GM23248 (cell line): ENCODE measurements around the gene PRR12. TPM values are rescaled to one million over a fixed set of nuclear protein-coding genes. Genes with fewer than 3 reads are reported as not detected.
"Not testable (repeated sequence)": the region's sequence is repeated elsewhere in the genome, so short reads cannot be mapped to it uniquely, and the experiment has no call there.

Experiments
- DNase-seq: peaks from one replicate; pipeline ENCODE4 v3.0.0-alpha.2; 2015
- H2AFZ ChIP-seq: fragments of 200-600 bp; sonication (generic); 2 replicates; pipeline ENCODE4 v1.6.1; 2016; ENCODE audit warnings: antibody characterized with exemption
- H3F3A ChIP-seq: fragments of 200-600 bp; sonication (generic); 2 replicates; pipeline ENCODE4 v1.6.1; 2016; ENCODE audit warnings: mild to moderate bottlenecking, antibody characterized with exemption, mixed run types; ENCODE audit not compliant: insufficient read depth
- H3K27ac ChIP-seq: fragments of 200-600 bp; sonication (generic); 2 replicates; pipeline ENCODE4 v1.5.1; 2016; ENCODE audit warnings: mild to moderate bottlenecking
- H3K27me3 ChIP-seq: fragments of 200-600 bp; sonication (generic); replicated peaks from 2 replicates; pipeline ENCODE4 v1.6.1; 2016; ENCODE audit warnings: mild to moderate bottlenecking; ENCODE audit not compliant: insufficient read depth
- H3K36me3 ChIP-seq: fragments of 200-600 bp; sonication (generic); 2 replicates; pipeline ENCODE4 v1.6.1; 2016; ENCODE audit warnings: low read depth, mild to moderate bottlenecking
- H3K4me1 ChIP-seq: fragments of 200-600 bp; sonication (generic); 2 replicates; pipeline ENCODE4 v1.6.1; 2016; ENCODE audit warnings: mild to moderate bottlenecking; ENCODE audit not compliant: insufficient read depth
- H3K4me2 ChIP-seq: fragments of 200-600 bp; sonication (generic); one replicate; pipeline ENCODE4 v1.6.1; 2016; ENCODE audit warnings: mild to moderate bottlenecking; ENCODE audit not compliant: unreplicated experiment
- H3K4me3 ChIP-seq: fragments of 200-600 bp; sonication (generic); 2 replicates; pipeline ENCODE4 v1.5.1; 2016; ENCODE audit warnings: mild to moderate bottlenecking
- H3K79me2 ChIP-seq: fragments of 200-600 bp; sonication (generic); 2 replicates; pipeline ENCODE4 v1.6.1; 2016; ENCODE audit warnings: mild to moderate bottlenecking; ENCODE audit not compliant: insufficient read depth
- H3K9ac ChIP-seq: fragments of 200-600 bp; sonication (generic); 2 replicates; pipeline ENCODE4 v1.6.1; 2016; ENCODE audit warnings: mild to moderate bottlenecking
- H3K9me2 ChIP-seq: fragments of 200-600 bp; sonication (generic); 2 replicates; pipeline ENCODE4 v1.6.1; 2016; ENCODE audit warnings: mixed run types, mild to moderate bottlenecking, moderate library complexity; ENCODE audit not compliant: insufficient read depth
- H3K9me3 ChIP-seq: fragments of 200-600 bp; sonication (generic); one replicate; pipeline ENCODE4 v1.6.1; 2017; ENCODE audit warnings: low read depth
- H4K20me1 ChIP-seq: fragments of 200-600 bp; sonication (generic); 2 replicates; pipeline ENCODE4 v1.6.0; 2016; ENCODE audit not compliant: insufficient read depth
- EZH2 ChIP-seq: fragments of 200-600 bp; sonication (generic); IDR thresholded peaks from 2 replicates; pipeline ENCODE4 v1.6.1; 2018; ENCODE audit warnings: antibody characterized with exemption, mild to moderate bottlenecking; ENCODE audit not compliant: insufficient read depth, poor library complexity, severe bottlenecking
- EZH2phosphoT487 ChIP-seq: fragments of 200-600 bp; sonication (generic); IDR thresholded peaks from 2 replicates; pipeline ENCODE4 v1.6.1; 2018; ENCODE audit warnings: antibody characterized with exemption, moderate library complexity, mild to moderate bottlenecking, low read depth; ENCODE audit not compliant: insufficient read depth
- WGBS, 2 experiments: methylation state at CpG; one replicate each; pipeline ENCODE4 v1.1.6; 2015 to 2017; ENCODE audit warnings: low lambda C conversion rate in 2 of 2, low coverage in 1 of 2; ENCODE audit errors: missing lambda C conversion rate in 2 of 2; 5-methylcytosine and 5-hydroxymethylcytosine counted together
- in situ Hi-C: fragments of 300-500 bp; cut with MboI; formaldehyde crosslinking; loops from 2 replicates; pipeline ENCODE4 v1.15.0; 2020
- polyA plus RNA-seq: library from polyadenylated mRNA; unstranded; fragments of >200 nt; fragmentation: Nextera tagmentation; extraction: Ambion mirVana; gene quantifications from 2 replicates; pipeline ENCODE4 v1.2.1, GENCODE V29; 2016
- total RNA-seq: library from RNA; depleted of rRNA; stranded (reverse); fragments of >200 nt; shearing (Covaris generic); gene quantifications from 2 replicates; pipeline ENCODE4 v1.2.3, GENCODE V29; 2014

Gene PRR12
- total and polyA plus RNA-seq, 2 experiments from 2014 or later: 0.86 to 2.9 TPM

DNA sequence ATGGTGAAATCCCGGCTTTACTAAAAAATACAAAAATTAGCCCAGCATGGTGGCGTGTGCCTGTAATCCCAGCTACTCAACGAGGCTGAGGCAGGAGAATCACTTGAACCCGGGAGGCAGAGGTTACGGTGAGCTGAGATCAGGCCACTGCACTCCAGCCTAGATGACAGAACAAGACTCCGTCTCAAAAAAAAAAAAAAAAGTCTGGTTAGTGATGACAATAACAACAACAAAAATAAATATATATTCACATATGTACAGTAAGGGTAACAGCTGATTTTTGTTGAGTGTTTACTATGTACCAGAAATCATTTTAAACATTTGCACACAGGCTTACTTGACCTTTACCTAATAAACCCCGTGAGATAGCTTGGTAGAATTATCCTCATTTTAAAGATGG lies 26.0 kb downstream of the PRR12 start:
- Histone ChIP-seq H3K9me3 (no peaks in the 10 kb centered on the region), H3K36me3 (peaks cover 13% of the 10 kb centered on the region), H3K4me2 (no peak overlapping the region), H3K9me2 (no peaks in the 10 kb centered on the region), H3K27me3 (no peaks in the 10 kb centered on the region), H3K9ac (no peak overlapping the region), H3K4me3 (no peak overlapping the region), H3K79me2 (peaks cover 57% of the 10 kb centered on the region), H3K27ac (no peak overlapping the region), H3F3A (peaks cover 19% of the 10 kb centered on the region), H4K20me1 (no peaks in the 10 kb centered on the region), H2AFZ (no peak overlapping the region), H3K4me1 (peaks cover 25% of the 10 kb centered on the region)
- no peak for DNase-seq
- 91 to 94% methylated on average over 7 of the region's 7 CpGs for WGBS, 2 experiments
- in situ Hi-C loops: no loop called here
- TF ChIP-seq EZH2 (no peak), EZH2phosphoT487 (no peak)

DNA sequence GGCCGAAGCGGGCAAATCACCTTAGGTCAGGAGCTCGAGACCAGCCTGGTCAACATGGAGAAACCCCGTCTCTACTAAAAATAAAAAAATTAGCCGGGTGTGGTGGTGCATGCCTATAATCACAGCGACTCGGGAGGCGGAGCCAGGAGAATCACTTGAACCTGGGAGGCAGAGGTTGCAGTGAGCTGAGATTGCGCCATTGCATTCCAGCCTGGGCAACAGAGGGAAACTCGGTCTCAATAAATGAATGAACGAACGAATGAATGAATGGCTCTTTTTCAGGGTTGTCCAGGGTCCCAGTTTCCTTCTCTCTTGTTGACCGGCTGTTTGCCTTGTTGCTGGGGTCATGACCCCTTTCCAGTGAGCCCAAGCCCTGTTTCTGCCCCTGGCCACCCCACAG lies 26.9 kb downstream of the PRR12 start:
- WGBS, 2 experiments: 87 to 90% methylated on average over 13 of the region's 13 CpGs
- peaks cover 48% of the 10 kb centered on the region for H3K79me2 ChIP-seq

DNA sequence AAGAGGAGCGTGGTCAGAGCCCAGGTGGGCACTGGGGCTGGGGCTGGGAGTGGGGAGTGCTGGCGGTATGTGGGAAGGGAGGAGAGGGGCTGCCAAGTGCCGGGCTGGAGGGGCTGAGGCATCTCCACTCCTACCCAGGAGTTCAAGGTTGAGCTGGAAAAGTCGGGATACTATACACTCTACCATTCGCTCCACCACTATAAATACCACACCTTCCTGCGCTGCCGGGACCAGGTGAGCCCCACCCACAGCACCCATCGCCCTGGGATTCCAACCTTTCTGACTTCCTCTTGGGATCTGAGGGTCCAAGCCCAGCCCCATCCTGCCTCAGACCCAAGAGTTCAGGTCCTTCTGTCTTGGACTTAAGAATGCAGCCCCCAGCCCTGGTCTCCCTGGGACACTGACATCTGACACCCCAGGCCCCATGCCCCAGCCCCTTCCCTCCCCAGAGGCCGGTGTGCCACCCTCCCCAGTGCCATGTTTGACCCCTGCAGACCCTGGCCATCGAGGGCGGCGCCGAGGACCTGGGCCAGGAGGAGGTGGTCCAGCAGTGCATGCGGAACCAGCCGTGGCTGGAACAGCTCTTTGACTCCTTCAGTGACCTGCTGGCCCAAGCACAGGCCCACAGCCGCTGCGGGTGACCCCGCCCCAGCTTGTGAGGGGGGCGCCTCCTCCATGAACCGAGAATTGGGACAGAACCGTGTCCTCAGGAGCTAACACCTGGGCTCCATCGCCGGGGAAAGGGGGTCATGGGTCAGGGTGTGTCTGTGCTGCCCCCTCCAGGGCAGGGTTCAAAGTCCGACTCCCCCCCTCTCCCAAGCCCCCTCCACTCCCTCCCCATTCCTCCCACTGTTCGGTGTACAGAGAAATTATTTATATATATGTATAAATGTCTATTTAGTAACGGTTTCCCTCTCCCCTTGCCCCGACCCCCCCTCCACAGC lies 34.3 kb downstream of the PRR12 start:
- no peak for DNase-seq
- TF ChIP-seq EZH2: no peak
- no peak for TF ChIP-seq EZH2phosphoT487
- Histone ChIP-seq H3K36me3 (peaks cover 2% of the 10 kb centered on the region; the same call in 1 of the 2 replicates), H2AFZ (no peak overlapping the region), H3K79me2 (0 out of 2 replicates have a peak, but pooled peaks cover 6% of the 10 kb centered on the region), H4K20me1 (no peaks in the 10 kb centered on the region), H3K4me3 (no peak overlapping the region), H3F3A (peaks cover 13% of the 10 kb centered on the region), H3K9me2 (no peaks in the 10 kb centered on the region), H3K9me3 (no peaks in the 10 kb centered on the region), H3K27me3 (no peaks in the 10 kb centered on the region), H3K4me2 (no peak overlapping the region), H3K4me1 (peaks cover under 1% of the 10 kb centered on the region; the same call in 1 of the 2 replicates), H3K9ac (no peak overlapping the region), H3K27ac (no peak overlapping the region)
- WGBS, 2 experiments: 86 to 87% methylated on average over 17 to 27 of the region's 27 CpGs
- in situ Hi-C loops: no loop called here

More for the DNA sequence above, 26.9 kb downstream of the PRR12 start:
- H4K20me1 ChIP-seq, in situ Hi-C loops, H3K9me2 ChIP-seq, H2AFZ ChIP-seq, H3K4me3 ChIP-seq, H3K9me3 ChIP-seq, H3K4me2 ChIP-seq, DNase-seq, H3K27ac ChIP-seq, H3K9ac ChIP-seq, H3K27me3 ChIP-seq: not testable (repeated sequence)
- H3K36me3 ChIP-seq: peaks cover 13% of the 10 kb centered on the region
- peaks cover 19% of the 10 kb centered on the region for H3K4me1 ChIP-seq
- H3F3A ChIP-seq: peaks cover 15% of the 10 kb centered on the region

DNA sequence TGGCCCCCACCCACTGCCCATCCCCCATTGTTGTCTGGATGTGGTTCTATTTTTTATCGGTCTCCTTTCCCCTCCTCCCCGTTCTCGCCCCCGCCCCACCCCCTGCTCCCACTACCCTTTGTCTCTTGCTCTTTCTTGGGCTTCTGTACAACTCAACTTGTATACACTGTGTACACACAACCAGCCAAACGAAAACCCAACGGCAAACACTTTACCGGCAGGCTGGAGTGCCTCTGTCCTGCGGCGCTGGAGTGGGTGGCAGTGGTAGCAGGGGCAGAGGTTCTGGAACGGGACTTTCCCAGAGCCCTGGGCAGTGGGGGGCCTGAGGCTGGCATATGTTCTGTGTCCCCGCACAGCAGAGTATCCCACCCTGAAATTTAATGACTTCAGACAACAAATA lies 35.2 kb downstream of the PRR12 start:
- H3K9me2 ChIP-seq: no peaks in the 10 kb centered on the region
- H3K9me3 ChIP-seq: no peaks in the 10 kb centered on the region
- H3K79me2 ChIP-seq: 0 out of 2 replicates have a peak, but pooled peaks cover 4% of the 10 kb centered on the region
- H3K4me3 ChIP-seq: no peak overlapping the region
- H3K4me1 ChIP-seq: peaks cover 9% of the 10 kb centered on the region
- H3K27ac ChIP-seq: no peak overlapping the region
- no peak for TF ChIP-seq EZH2
- no peak for TF ChIP-seq EZH2phosphoT487
- H3F3A ChIP-seq: peaks cover 21% of the 10 kb centered on the region
- H3K9ac ChIP-seq: no peak overlapping the region
- no peak for DNase-seq
- H3K36me3 ChIP-seq: no peaks in the 10 kb centered on the region; the same call in 1 of the 2 replicates
- no peak overlapping the region for H3K4me2 ChIP-seq
- no peaks in the 10 kb centered on the region for H3K27me3 ChIP-seq
- in situ Hi-C loops: no loop called here
- H4K20me1 ChIP-seq: no peaks in the 10 kb centered on the region
- H2AFZ ChIP-seq: no peak overlapping the region
- WGBS, 2 experiments: 84 to 86% methylated on average over 7 to 11 of the region's 11 CpGs
